Measurements from ENCODE around the gene ING3.

Gene ING3

DNA sequence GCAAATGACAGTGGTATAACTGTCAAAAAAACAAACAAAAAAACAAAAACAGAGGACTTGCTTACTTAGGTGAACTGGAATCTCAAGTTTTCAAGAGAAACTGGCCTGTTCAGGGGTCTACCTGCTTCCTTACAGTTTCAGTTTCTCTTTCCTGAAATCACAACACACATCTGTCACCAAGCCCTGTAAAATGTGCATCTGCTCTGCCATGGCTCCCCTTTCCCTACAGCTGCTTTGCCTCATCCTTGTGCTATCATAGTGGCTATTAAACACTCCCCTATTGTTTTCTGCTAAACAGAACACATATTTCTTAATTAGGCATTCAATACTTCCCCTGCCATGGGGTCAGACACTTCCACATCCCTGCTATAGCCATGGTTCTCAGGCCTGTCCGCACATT, 75.6 kb downstream of the ING3 start:
- DNase-seq (ENCODE audit: low read depth in 2 of 2): no peak

GRCh38 chr7:121026577-121027111, 76.1 kb downstream of the ING3 start:
- DNase-seq (ENCODE audit: low read depth in 2 of 2): no peak

Data from stimulated activated CD8-positive, alpha-beta memory T cell treated with anti-CD3 and anti-CD28 coated beads, Interleukin-2, amount 100 ng/mL, for 1 hour (primary cell).